PC-3 (cell line): ENCODE measurements around the gene ATP1B3. TPM values are rescaled to one million over a fixed set of nuclear protein-coding genes. Genes with fewer than 3 reads are reported as not detected.
A peak's percentile ranks its signal among the peaks of the same experiment; 100 is the strongest.

ENCODE experiments used
- ATAC-seq: fragments of 200-7000 bp; cut with Tn5 transposase; 2 replicates; pipeline ENCODE4 v1.9.1; 2020; ENCODE audit warnings: mild to moderate bottlenecking, moderate library complexity
- Bru-seq: library from RNA; stranded (reverse); fragments of 400-500 nt; gene quantifications from one replicate; lab custom pipeline; 2021; lab: Mats Ljungman, UMichigan
- BruChase-seq, 2 experiments: library from RNA; stranded (reverse); fragments of 400-500 nt; gene quantifications; one replicate each; lab custom pipeline; 2021; lab: Mats Ljungman, UMichigan
- BruUV-seq: library from RNA; stranded (reverse); fragments of 400-500 nt; replicated peaks from 2 replicates; lab custom pipeline; 2021; lab: Mats Ljungman, UMichigan
- CTCF ChIA-PET: fragments of 300-600 bp; sonication (Branson Sonifier 250); formaldehyde crosslinking; loops from one replicate; lab custom pipeline; 2022; ENCODE audit warnings: antibody characterized with exemption; lab: Charles Lee
- POLR2A ChIA-PET: fragments of 300-600 bp; sonication (Branson Sonifier 250); formaldehyde crosslinking; loops from one replicate; lab custom pipeline; 2022; ENCODE audit warnings: antibody characterized with exemption; ENCODE audit not compliant: unreplicated experiment; lab: Charles Lee
- DNase-seq: peaks from one replicate; pipeline ENCODE4 v3.0.0-alpha.2; 2015
- H2AFZ ChIP-seq: fragments of 300-600 bp; sonication (generic); 2 replicates; pipeline ENCODE4 v1.6.0; 2016; ENCODE audit warnings: antibody characterized with exemption, low read length
- H3F3A ChIP-seq: fragments of 300-600 bp; sonication (generic); one replicate; pipeline ENCODE4 v1.6.0; 2017; ENCODE audit warnings: antibody characterized with exemption, low read length, control low read depth, mild to moderate bottlenecking; ENCODE audit not compliant: unreplicated experiment
- H3K27ac ChIP-seq: fragments of 300-600 bp; sonication (generic); 2 replicates; pipeline ENCODE4 v1.5.1; 2016; ENCODE audit warnings: mild to moderate bottlenecking, low read length
- H3K27me3 ChIP-seq: fragments of 300-600 bp; sonication (generic); 2 replicates; pipeline ENCODE4 v1.6.1; 2016; ENCODE audit warnings: low read length, mixed read lengths
- H3K36me3 ChIP-seq: fragments of 300-600 bp; sonication (generic); 2 replicates; pipeline ENCODE4 v1.6.1; 2016; ENCODE audit warnings: low read depth, mixed run types, low read length, mixed read lengths
- H3K4me1 ChIP-seq: fragments of 300-600 bp; sonication (generic); 2 replicates; pipeline ENCODE4 v1.5.1; 2016; ENCODE audit warnings: low read length; ENCODE audit not compliant: insufficient read depth
- H3K4me2 ChIP-seq: fragments of 300-600 bp; sonication (generic); 2 replicates; pipeline ENCODE4 v1.6.0; 2016; ENCODE audit warnings: low read length
- H3K4me3 ChIP-seq: fragments of 300-600 bp; sonication (generic); 2 replicates; pipeline ENCODE4 v1.5.1; 2016; ENCODE audit warnings: mild to moderate bottlenecking, low read length, mixed read lengths
- H3K79me2 ChIP-seq: fragments of 300-600 bp; sonication (generic); 2 replicates; pipeline ENCODE4 v1.6.1; 2017; ENCODE audit warnings: low read length, mixed read lengths
- H3K9ac ChIP-seq: fragments of 300-600 bp; sonication (generic); 2 replicates; pipeline ENCODE4 v1.6.0; 2016; ENCODE audit warnings: mild to moderate bottlenecking, low read length
- H3K9me2 ChIP-seq: fragments of 300-600 bp; sonication (generic); replicated peaks from 2 replicates; pipeline ENCODE4 v1.6.1; 2016; ENCODE audit warnings: mixed run types, low read length, mixed read lengths
- H3K9me3 ChIP-seq: fragments of 300-600 bp; sonication (generic); 2 replicates; pipeline ENCODE4 v1.6.1; 2016; ENCODE audit warnings: low read length, mixed read lengths
- H4K20me1 ChIP-seq: fragments of 300-600 bp; sonication (generic); 2 replicates; pipeline ENCODE4 v1.6.1; 2016; ENCODE audit warnings: low read length, mixed read lengths
- EZH2 ChIP-seq: fragments of 300-600 bp; sonication (generic); IDR thresholded peaks from one replicate; pipeline ENCODE4 v1.6.1; 2017; ENCODE audit warnings: antibody characterized with exemption, mild to moderate bottlenecking, low read length; ENCODE audit not compliant: unreplicated experiment
- EZH2phosphoT487 ChIP-seq: fragments of 300-600 bp; sonication (generic); IDR thresholded peaks from 2 replicates; pipeline ENCODE4 v1.6.1; 2018; ENCODE audit warnings: mild to moderate bottlenecking, antibody characterized with exemption, low read length, borderline replicate concordance
- intact Hi-C: fragments of 100-400 bp; cut with micrococcal nuclease; formaldehyde crosslinking; loops from 2 replicates; pipeline ENCODE4 v1.9.0; 2023
- long read RNA-seq: library from polyadenylated mRNA; unstranded; transcript quantifications from one replicate; pipeline ENCODE4 v2.0.0, GENCODE V29; 2021; ENCODE audit not compliant: unreplicated experiment
- total RNA-seq: library from RNA; depleted of rRNA; stranded (reverse); fragments of >200 nt; gene quantifications from 2 replicates; pipeline ENCODE4 v1.2.3, GENCODE V29; 2014; rRNA removed
- TF ChIP-seq, protein P1 (sequence below): fragments of 300-600 bp; sonication (generic); conservative IDR thresholded peaks from 2 replicates; pipeline ENCODE4 v1.5.1; 2017; ENCODE audit warnings: antibody characterized with exemption, low read depth, mild to moderate bottlenecking, low read length

Gene ATP1B3
- total RNA-seq = 20.2 and 20.6 TPM in 2 replicates
- percentile 70 among the genes with signal in this experiment for Bru-seq, nascent RNA
- percentile 86 among the genes with signal in this experiment for BruChase-seq, experiment 1, labeled RNA remaining after a 6-hour chase
- percentile 85 among the genes with signal in this experiment for BruChase-seq, experiment 2, labeled RNA remaining after a 2-hour chase
- long read RNA-seq, transcript ATP1B3-201 (7 exons, 1,811 nt) = major isoform, 84 of 108 reads
- long read RNA-seq, partial matches to known transcripts = 6 of 108 reads
- long read RNA-seq, other reads (novel, unspliced or antisense) = 18 of 108 reads

DNA sequence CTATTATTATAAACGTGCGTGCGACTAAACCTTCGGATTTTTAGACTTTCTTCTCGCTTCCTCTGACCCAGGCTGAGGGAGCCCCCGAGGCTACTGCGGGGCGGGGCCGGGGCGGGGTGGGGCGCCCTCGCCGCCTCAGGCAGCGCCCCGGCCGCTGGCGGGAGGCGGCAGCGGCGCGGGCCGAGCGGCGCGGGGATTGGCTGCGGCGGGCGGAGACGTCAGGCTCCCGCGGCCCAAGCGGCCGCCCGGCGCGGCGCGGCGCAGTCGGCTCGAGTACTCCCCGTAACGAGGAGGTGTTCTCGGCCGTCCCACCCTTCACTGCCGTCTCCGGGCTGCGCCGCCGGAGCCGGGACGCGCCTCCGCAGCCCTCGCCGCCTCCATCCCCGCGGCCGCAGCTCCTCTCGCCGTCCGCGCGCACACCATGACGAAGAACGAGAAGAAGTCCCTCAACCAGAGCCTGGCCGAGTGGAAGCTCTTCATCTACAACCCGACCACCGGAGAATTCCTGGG, at the start of gene ATP1B3:
TSS of gene ATP1B3 (plus strand) at position 263 of the 510 bp plus-strand sequence. CDS start at position 422, 159 bp downstream.
- BruUV-seq = no TSS peak
- TF ChIP-seq, protein P1, sequence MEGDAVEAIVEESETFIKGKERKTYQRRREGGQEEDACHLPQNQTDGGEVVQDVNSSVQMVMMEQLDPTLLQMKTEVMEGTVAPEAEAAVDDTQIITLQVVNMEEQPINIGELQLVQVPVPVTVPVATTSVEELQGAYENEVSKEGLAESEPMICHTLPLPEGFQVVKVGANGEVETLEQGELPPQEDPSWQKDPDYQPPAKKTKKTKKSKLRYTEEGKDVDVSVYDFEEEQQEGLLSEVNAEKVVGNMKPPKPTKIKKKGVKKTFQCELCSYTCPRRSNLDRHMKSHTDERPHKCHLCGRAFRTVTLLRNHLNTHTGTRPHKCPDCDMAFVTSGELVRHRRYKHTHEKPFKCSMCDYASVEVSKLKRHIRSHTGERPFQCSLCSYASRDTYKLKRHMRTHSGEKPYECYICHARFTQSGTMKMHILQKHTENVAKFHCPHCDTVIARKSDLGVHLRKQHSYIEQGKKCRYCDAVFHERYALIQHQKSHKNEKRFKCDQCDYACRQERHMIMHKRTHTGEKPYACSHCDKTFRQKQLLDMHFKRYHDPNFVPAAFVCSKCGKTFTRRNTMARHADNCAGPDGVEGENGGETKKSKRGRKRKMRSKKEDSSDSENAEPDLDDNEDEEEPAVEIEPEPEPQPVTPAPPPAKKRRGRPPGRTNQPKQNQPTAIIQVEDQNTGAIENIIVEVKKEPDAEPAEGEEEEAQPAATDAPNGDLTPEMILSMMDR = no peak
- TF ChIP-seq EZH2phosphoT487 (no peak), EZH2 (no peak)
- POLR2A ChIA-PET = interaction anchor here (0.6 kb wide), 1 partner anchor 44 kb away, joined by 3 read pairs; no protein-coding TSS in a partner anchor

DNA sequence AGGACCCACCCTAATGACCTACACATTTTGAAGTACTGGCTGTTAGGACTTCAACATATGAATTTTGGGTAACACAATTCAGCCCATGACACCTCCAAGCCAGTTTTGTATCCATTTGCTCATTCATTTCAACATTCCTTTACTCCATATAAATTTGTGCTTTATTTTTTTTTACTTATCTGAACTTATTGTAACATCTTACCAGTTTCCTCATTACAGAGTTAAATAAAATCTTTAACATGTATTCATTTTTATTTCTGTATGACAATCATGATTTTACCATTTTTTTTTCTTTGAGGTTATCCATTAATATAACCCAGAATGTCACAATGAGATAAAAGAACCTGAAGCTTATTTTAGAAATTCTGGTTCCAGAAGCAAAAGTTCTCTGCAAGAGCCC, 48.0 kb upstream of the ATP1B3 start:
- H3K9me3 ChIP-seq = no peaks in the 10 kb centered on the region
- no peaks in the 10 kb centered on the region for H3K79me2 ChIP-seq
- no peaks in the 10 kb centered on the region for H3F3A ChIP-seq
- ChIA-PET POLR2A (no interaction called here), CTCF (no interaction called here)
- H3K27ac ChIP-seq = no peak overlapping the region
- H3K4me3 ChIP-seq = no peak overlapping the region
- no peaks in the 10 kb centered on the region for H4K20me1 ChIP-seq
- no peaks in the 10 kb centered on the region for H3K9me2 ChIP-seq
- DNase-seq (no peak), ATAC-seq (no peak)
- H2AFZ ChIP-seq = no peak overlapping the region
- no peaks in the 10 kb centered on the region for H3K27me3 ChIP-seq
- peaks cover 7% of the 10 kb centered on the region; the same call in 1 of the 2 replicates for H3K4me1 ChIP-seq
- TF ChIP-seq, protein P1 = no peak
- no peak for TF ChIP-seq EZH2
- TF ChIP-seq EZH2phosphoT487 = no peak
- H3K9ac ChIP-seq = no peak overlapping the region
- no TSS peak for BruUV-seq
- H3K4me2 ChIP-seq = no peak overlapping the region
- no peaks in the 10 kb centered on the region for H3K36me3 ChIP-seq
- intact Hi-C loops = no loop called here

More for the DNA sequence above, at the start of gene ATP1B3:
- Histone ChIP-seq H3K27me3 (no peaks in the 10 kb centered on the region), H2AFZ (peak within 1 kb of the TSS; percentile 99), H3K4me2 (peak within 1 kb of the TSS; percentile 97), H3K9me2 (no peaks in the 10 kb centered on the region), H3K4me3 (peak within 1 kb of the TSS; percentile 91), H3K9me3 (no peaks in the 10 kb centered on the region), H4K20me1 (peaks cover 14% of the 10 kb centered on the region; the same call in 1 of the 2 replicates), H3K27ac (peak within 1 kb of the TSS; percentile 60), H3K36me3 (no peaks in the 10 kb centered on the region), H3K79me2 (peaks cover 43% of the 10 kb centered on the region), H3K4me1 (0 out of 2 replicates have a peak, but pooled peaks cover 7% of the 10 kb centered on the region), H3K9ac (peak within 1 kb of the TSS; percentile 86), H3F3A (no peaks in the 10 kb centered on the region)
- ATAC-seq = peak; percentile 82
- peak; percentile 78 for DNase-seq
- intact Hi-C loops = loop anchor here (5.0 kb wide), 1 partner anchor 36 kb away; no protein-coding TSS in a partner anchor
- CTCF ChIA-PET = interaction anchor here (1.2 kb wide), 1 partner anchor 37 kb away, joined by 7 read pairs; no protein-coding TSS in a partner anchor

DNA sequence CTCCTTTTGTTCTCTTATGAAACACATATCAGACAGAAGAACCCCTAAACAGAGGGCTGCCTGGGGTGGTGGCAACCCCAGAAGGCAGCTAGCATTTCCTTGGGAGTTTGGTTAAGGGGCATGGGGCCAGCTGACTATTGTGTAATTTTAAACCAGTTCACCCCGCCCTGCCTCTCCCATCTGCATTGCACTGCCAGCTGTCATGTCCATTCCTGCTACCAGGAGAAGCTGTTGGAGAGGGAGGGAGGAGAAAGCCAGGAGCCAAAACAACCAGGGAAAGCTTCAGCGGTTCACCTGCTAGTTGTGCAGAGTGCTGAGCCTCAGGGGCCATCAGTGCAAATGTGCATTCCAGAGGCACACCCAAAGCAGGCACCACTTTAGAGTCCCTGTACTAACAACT, 47.6 kb upstream of the ATP1B3 start:
- Histone ChIP-seq H3K9ac (no peak overlapping the region), H3K4me1 (peaks cover 7% of the 10 kb centered on the region; the same call in 1 of the 2 replicates), H3F3A (no peaks in the 10 kb centered on the region), H2AFZ (0 out of 2 replicates have a peak overlapping the region, but pooled peaks have one; percentile 37), H3K27ac (no peak overlapping the region), H3K36me3 (no peaks in the 10 kb centered on the region), H3K9me2 (no peaks in the 10 kb centered on the region), H3K27me3 (no peaks in the 10 kb centered on the region), H3K4me2 (no peak overlapping the region), H3K9me3 (no peaks in the 10 kb centered on the region), H4K20me1 (no peaks in the 10 kb centered on the region), H3K4me3 (no peak overlapping the region), H3K79me2 (no peaks in the 10 kb centered on the region)
- ATAC-seq (peak; percentile 88), DNase-seq (peak; percentile 57)
- no peak for TF ChIP-seq EZH2phosphoT487
- TF ChIP-seq, protein P1 = no peak
- no peak for TF ChIP-seq EZH2
- ChIA-PET CTCF (no interaction called here), POLR2A (no interaction called here)
- intact Hi-C loops = no loop called here
- BruUV-seq = no TSS peak
